Karpas-422 (cell line): ENCODE data around the gene GTF3A. TPM values are rescaled to one million over a fixed set of nuclear protein-coding genes. Genes with fewer than 3 reads are reported as not detected.
A peak's percentile ranks its signal among the peaks of the same experiment; 100 is the strongest.

Experiments used
- DNase-seq: peaks from one replicate; pipeline ENCODE4 v3.0.0-alpha.2; 2015
- H2AFZ ChIP-seq: fragments of 200-600 bp; sonication (generic); 2 replicates; pipeline ENCODE4 v1.6.1; 2014; ENCODE audit warnings: antibody characterized with exemption, low read length, mixed read lengths
- H3K27ac ChIP-seq: fragments of 200-600 bp; sonication (generic); 2 replicates; pipeline ENCODE4 v1.5.1; 2014; ENCODE audit warnings: mild to moderate bottlenecking, low read length, moderate library complexity
- H3K27me3 ChIP-seq: fragments of 200-600 bp; sonication (generic); 2 replicates; pipeline ENCODE4 v1.6.1; 2014; ENCODE audit warnings: low read length, mixed read lengths
- H3K36me3 ChIP-seq: fragments of 200-600 bp; sonication (generic); 2 replicates; pipeline ENCODE4 v1.6.1; 2014; ENCODE audit warnings: low read length, mixed read lengths; ENCODE audit not compliant: insufficient read depth
- H3K4me1 ChIP-seq: fragments of 200-600 bp; sonication (generic); 2 replicates; pipeline ENCODE4 v1.6.1; 2014; ENCODE audit warnings: mild to moderate bottlenecking, low read length, mixed read lengths
- H3K4me2 ChIP-seq: fragments of 200-600 bp; sonication (generic); 2 replicates; pipeline ENCODE4 v1.6.1; 2014; ENCODE audit warnings: low read length, low read depth, mild to moderate bottlenecking; ENCODE audit not compliant: poor library complexity, severe bottlenecking
- H3K4me3 ChIP-seq: fragments of 200-600 bp; sonication (generic); 2 replicates; pipeline ENCODE4 v1.5.1; 2014; ENCODE audit warnings: mild to moderate bottlenecking, antibody characterized with exemption, low read length, mixed read lengths
- H3K79me2 ChIP-seq: fragments of 200-600 bp; sonication (generic); 2 replicates; pipeline ENCODE4 v1.6.1; 2014; ENCODE audit warnings: mild to moderate bottlenecking, low read length, mixed read lengths
- H3K9ac ChIP-seq: fragments of 200-600 bp; sonication (generic); 2 replicates; pipeline ENCODE4 v1.6.0; 2014; ENCODE audit warnings: low read length
- H3K9me2 ChIP-seq: fragments of 200-600 bp; sonication (generic), shearing (Covaris generic); replicated peaks from 2 replicates; pipeline ENCODE4 v1.6.0; 2014; ENCODE audit warnings: mild to moderate bottlenecking, low read length, moderate library complexity; ENCODE audit not compliant: insufficient read depth
- H3K9me3 ChIP-seq: fragments of 300-700, 200-600 bp; sonication (generic); 2 replicates; pipeline ENCODE4 v1.6.1; 2014; ENCODE audit warnings: low read length, mixed read lengths
- H4K20me1 ChIP-seq: fragments of 200-600 bp; sonication (generic); 2 replicates; pipeline ENCODE4 v1.6.1; 2014; ENCODE audit warnings: mild to moderate bottlenecking, antibody characterized with exemption, low read length, low read depth; ENCODE audit not compliant: insufficient read depth
- total RNA-seq: library from RNA; depleted of rRNA; stranded (reverse); fragments of >200 nt; shearing (Covaris generic); gene quantifications from 2 replicates; pipeline ENCODE4 v1.2.3, GENCODE V29; 2014; ENCODE audit warnings: low replicate concordance

The GTF3A gene
- total RNA-seq, 1 experiment from 2014 or later, result 373 TPM

DNA sequence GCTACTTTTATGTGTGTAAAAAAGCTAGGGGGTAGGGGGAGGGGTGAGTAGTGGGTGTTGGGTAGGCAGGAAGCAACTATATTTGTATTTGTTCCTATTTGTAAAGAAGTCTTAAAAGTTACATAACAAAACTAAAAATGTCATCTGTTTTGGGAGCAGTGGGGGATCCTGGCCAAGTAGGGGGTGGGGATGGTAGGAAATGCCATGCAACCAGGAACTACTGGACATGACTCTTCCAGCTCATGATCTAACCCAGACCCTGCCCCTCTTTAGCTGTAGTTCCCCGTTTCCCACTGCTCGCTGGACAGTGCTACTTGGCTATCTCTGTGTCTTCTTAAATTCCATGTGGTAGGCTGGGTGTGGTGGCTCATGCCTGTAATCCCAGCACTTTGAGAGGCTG is 3.2 kb downstream of the GTF3A start:
- Histone ChIP-seq H3K4me2 (no peak overlapping the region), H3K9me2 (no peaks in the 10 kb centered on the region), H3K9ac (no peak overlapping the region), H3K27ac (no peak overlapping the region), H3K4me1 (peaks cover 25% of the 10 kb centered on the region), H3K36me3 (peaks cover 57% of the 10 kb centered on the region), H3K4me3 (no peak overlapping the region), H3K9me3 (no peaks in the 10 kb centered on the region), H4K20me1 (peaks cover 18% of the 10 kb centered on the region; the same call in 1 of the 2 replicates), H2AFZ (no peak overlapping the region), H3K79me2 (peaks cover 76% of the 10 kb centered on the region), H3K27me3 (no peaks in the 10 kb centered on the region)
- no peak for DNase-seq

DNA sequence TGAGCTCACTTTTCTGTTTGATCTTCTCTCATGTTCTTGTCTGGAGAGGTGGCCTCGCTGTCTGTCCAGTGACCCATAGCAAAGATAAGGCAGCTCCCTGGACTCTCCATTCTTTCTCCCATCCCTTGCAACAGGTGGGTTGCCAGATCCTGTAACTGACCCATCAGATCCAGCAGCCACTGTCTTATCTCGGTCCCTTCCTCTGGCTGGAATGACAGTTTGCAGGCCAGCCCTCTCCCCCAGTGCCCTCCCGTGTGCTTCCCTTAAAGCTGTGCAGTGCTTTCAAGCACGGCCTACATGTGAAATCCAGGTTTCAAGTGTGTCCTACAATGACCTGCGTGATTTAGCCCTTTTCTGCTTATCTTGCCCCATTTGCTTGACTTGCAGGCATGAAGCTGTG is 3.7 kb downstream of the GTF3A start:
- no peak overlapping the region for H2AFZ ChIP-seq
- H3K27ac ChIP-seq, result no peak overlapping the region
- H3K9me3 ChIP-seq, result no peaks in the 10 kb centered on the region
- no peaks in the 10 kb centered on the region for H3K9me2 ChIP-seq
- H3K79me2 ChIP-seq, result peaks cover 79% of the 10 kb centered on the region
- no peak overlapping the region for H3K4me3 ChIP-seq
- no peaks in the 10 kb centered on the region for H3K27me3 ChIP-seq
- DNase-seq, result no peak
- H4K20me1 ChIP-seq, result peaks cover 18% of the 10 kb centered on the region; the same call in 1 of the 2 replicates
- H3K9ac ChIP-seq, result no peak overlapping the region
- peaks cover 25% of the 10 kb centered on the region for H3K4me1 ChIP-seq
- peaks cover 62% of the 10 kb centered on the region for H3K36me3 ChIP-seq
- no peak overlapping the region for H3K4me2 ChIP-seq

DNA sequence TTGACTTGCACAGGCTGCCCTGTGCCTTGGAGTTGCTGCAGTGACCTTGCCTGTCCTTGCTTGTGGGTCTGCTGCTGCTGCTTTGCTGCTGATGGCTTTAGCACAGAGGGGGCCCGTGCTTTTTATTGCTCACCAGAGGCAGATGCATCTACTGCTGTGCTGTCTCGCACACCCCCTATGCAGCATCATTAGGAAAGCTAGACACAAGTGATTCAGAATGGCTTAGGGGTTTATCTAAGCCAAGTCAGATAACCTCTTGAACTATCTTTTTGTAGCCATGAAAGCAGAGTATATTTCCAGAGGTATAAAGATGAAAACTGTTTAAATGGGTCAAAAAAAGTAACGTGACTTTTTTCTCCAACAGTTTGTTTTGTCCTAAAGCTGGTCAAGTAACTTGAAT is 7.8 kb downstream of the GTF3A start:
- Histone ChIP-seq H3K27me3 (no peaks in the 10 kb centered on the region), H3K4me2 (no peak overlapping the region), H4K20me1 (peaks cover 6% of the 10 kb centered on the region; the same call in 1 of the 2 replicates), H3K27ac (no peak overlapping the region), H3K9me3 (no peaks in the 10 kb centered on the region), H3K4me3 (no peak overlapping the region), H3K9me2 (no peaks in the 10 kb centered on the region), H3K79me2 (peaks cover 53% of the 10 kb centered on the region), H3K9ac (no peak overlapping the region), H2AFZ (no peak overlapping the region), H3K36me3 (peaks cover 83% of the 10 kb centered on the region), H3K4me1 (peaks cover 2% of the 10 kb centered on the region)
- DNase-seq, result no peak

DNA sequence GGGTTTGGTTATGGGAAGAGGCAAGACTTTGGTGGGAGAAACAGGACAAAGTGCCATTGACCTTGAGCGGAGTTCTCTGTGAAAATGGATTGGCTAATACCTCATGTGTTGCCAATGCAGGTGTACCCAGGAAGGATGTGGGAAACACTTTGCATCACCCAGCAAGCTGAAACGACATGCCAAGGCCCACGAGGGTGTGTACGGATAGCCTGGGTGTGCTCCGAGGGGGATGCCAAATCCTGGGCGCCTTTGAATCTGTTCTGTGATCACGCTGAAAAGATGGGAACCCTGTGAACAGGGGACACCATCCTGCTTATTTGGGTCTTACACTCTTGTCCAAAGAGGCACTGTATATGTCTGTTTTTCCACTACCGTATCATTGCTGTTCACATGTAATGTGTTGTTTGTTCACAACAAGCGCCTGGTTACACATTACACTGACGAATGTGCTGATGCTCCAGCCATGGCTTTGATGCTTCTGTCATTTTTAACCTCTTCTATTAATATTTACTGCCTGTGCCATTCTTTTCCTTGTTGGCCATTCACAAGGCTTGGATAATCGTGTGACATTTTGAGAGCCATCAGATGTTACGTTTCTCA is 8.3 kb downstream of the GTF3A start:
- H3K36me3 ChIP-seq, result peaks cover 78% of the 10 kb centered on the region

DNA sequence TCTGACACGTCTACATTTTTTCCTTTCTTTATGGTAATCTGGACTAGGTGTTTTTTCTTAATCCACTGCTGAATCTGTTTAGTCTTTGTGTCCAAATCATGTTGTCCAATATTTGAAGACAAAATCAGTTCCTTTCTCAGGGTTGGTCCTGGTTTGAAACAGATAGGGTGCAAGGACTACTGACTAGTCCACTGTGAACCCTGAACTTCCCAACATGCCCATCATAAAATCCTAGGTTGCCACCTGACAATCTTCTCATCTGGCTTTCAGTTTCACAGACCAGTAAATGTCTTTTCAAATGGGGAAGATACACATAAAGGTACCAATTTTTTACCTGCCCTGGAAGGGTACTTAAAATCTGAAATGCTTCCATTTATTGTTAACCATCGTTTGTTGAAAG is 12.7 kb downstream of the GTF3A start:
- Histone ChIP-seq H3K4me1 (peaks cover 8% of the 10 kb centered on the region), H3K36me3 (peaks cover 39% of the 10 kb centered on the region; the same call in 1 of the 2 replicates), H3K9ac (no peak overlapping the region), H3K4me2 (no peak overlapping the region), H3K9me3 (no peaks in the 10 kb centered on the region), H3K9me2 (no peaks in the 10 kb centered on the region), H3K79me2 (peaks cover 15% of the 10 kb centered on the region), H3K27me3 (no peaks in the 10 kb centered on the region), H4K20me1 (no peaks in the 10 kb centered on the region), H3K4me3 (no peak overlapping the region), H2AFZ (no peak overlapping the region), H3K27ac (no peak overlapping the region)
- no peak for DNase-seq

More for the DNA sequence above, 8.3 kb downstream of the GTF3A start:
- Histone ChIP-seq H3K27ac (no peak overlapping the region), H3K9ac (no peak overlapping the region), H3K4me3 (no peak overlapping the region), H2AFZ (no peak overlapping the region), H3K79me2 (peaks cover 47% of the 10 kb centered on the region), H3K9me3 (no peaks in the 10 kb centered on the region), H3K27me3 (no peaks in the 10 kb centered on the region), H3K4me1 (no peaks in the 10 kb centered on the region), H3K9me2 (no peaks in the 10 kb centered on the region), H4K20me1 (0 out of 2 replicates have a peak, but pooled peaks cover under 1% of the 10 kb centered on the region), H3K4me2 (no peak overlapping the region)
- no peak for DNase-seq

DNA sequence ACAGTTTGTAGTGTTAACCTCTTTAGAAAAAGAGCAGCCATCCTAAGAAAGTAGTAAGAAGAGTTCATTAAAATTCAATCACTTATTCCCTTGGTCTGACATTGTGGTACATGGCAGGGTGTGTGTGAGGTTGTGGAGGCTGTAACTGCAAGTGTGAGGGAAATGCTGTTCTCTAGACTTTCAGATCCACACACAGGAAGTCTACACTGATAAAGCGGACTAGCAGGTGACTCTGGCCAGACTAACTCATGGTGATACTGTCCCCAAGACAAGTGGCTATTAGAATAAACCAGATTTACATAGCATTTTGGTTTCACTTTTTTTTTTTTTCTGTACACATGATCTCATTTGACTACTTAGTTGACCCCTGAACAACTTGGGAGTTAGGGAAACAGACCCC is 16.0 kb downstream of the GTF3A start:
- Histone ChIP-seq H3K27ac (no peak overlapping the region), H3K4me1 (peaks cover 20% of the 10 kb centered on the region)

DNA sequence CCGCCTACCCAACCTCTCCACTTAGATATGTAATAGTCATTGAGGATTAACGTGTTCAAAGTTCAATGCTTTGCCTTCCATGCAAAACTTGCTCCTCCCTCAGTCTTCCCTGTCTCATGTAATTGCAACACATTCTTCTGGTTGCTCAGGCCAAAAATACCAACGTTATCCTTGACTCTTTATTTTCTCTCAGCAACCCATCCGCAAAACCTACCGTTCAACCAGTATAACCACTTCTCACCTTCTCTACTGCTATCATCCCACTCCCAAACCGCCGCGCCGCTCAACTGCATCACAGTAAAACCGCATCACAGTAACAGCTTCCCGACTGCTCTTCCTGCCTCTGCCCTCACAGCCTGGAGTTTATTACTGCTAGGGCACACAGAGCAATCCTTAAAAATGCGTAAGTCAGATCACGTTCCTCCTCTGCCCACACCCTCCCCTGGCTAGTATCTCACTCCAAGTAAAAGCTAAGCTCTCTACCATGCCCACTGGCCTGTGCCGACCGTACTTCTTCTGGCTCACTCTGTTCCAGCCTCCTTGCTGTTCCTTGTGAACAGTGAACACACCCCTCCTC is 17.7 kb downstream of the GTF3A start:
- no peaks in the 10 kb centered on the region for H3K27me3 ChIP-seq
- no peak overlapping the region for H2AFZ ChIP-seq
- no peaks in the 10 kb centered on the region for H4K20me1 ChIP-seq
- H3K79me2 ChIP-seq, result peaks cover 47% of the 10 kb centered on the region
- no peaks in the 10 kb centered on the region for H3K9me3 ChIP-seq
- H3K9ac ChIP-seq, result no peak overlapping the region
- H3K4me1 ChIP-seq, result peaks cover 27% of the 10 kb centered on the region
- H3K4me2 ChIP-seq, result peak overlapping the region; percentile 15
- no peaks in the 10 kb centered on the region; the same call in 1 of the 2 replicates for H3K36me3 ChIP-seq
- no peak for DNase-seq
- H3K9me2 ChIP-seq, result no peaks in the 10 kb centered on the region
- no peak overlapping the region for H3K4me3 ChIP-seq
- peak overlapping the region; percentile 44 for H3K27ac ChIP-seq

More for the DNA sequence above, 16.0 kb downstream of the GTF3A start:
- Histone ChIP-seq H3K4me3 (no peak overlapping the region), H3K4me2 (no peak overlapping the region), H3K79me2 (peaks cover 29% of the 10 kb centered on the region), H3K36me3 (peaks cover 9% of the 10 kb centered on the region; the same call in 1 of the 2 replicates), H4K20me1 (no peaks in the 10 kb centered on the region), H3K27me3 (no peaks in the 10 kb centered on the region), H3K9me3 (no peaks in the 10 kb centered on the region), H2AFZ (no peak overlapping the region), H3K9me2 (no peaks in the 10 kb centered on the region), H3K9ac (no peak overlapping the region)
- DNase-seq, result no peak

DNA sequence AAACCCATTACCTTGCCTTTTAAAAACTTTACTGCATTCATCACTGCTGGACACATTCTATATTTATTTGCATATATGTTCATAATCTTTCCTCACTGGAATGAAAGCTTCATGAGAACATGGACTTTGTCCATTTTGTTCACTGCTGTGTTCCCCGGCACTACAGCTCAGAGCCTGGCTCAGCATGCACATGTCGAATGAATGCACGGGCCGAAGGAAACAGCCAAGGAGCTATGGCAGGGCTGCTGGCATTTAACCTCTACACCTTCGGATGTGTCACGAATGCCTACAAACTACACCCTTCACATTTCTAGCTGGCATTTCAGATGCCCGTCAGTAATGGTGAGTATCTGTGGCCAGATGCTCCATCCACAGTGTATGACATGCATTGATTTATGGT is 18.4 kb downstream of the GTF3A start:
- no peak overlapping the region for H3K4me2 ChIP-seq
- H3K9me3 ChIP-seq, result no peaks in the 10 kb centered on the region
- no peak overlapping the region for H3K27ac ChIP-seq
- no peaks in the 10 kb centered on the region for H4K20me1 ChIP-seq
- H3K27me3 ChIP-seq, result no peaks in the 10 kb centered on the region
- no peak overlapping the region for H3K4me3 ChIP-seq
- DNase-seq, result no peak
- H3K4me1 ChIP-seq, result peaks cover 33% of the 10 kb centered on the region
- no peak overlapping the region for H2AFZ ChIP-seq
- H3K36me3 ChIP-seq, result no peaks in the 10 kb centered on the region; the same call in 1 of the 2 replicates
- H3K79me2 ChIP-seq, result peaks cover 53% of the 10 kb centered on the region
- H3K9me2 ChIP-seq, result no peaks in the 10 kb centered on the region
- no peak overlapping the region for H3K9ac ChIP-seq
